HL-60 (cell line): ENCODE measurements around the gene RPL13.

ENCODE experiments used
- POLR2AphosphoS5 ChIP-seq: IDR thresholded peaks from 2 replicates; pipeline ENCODE4 v1.6.1; 2012; ENCODE audit warnings: low read depth
- SPI1 ChIP-seq: IDR thresholded peaks from 2 replicates; pipeline ENCODE4 v1.6.1; 2012; ENCODE audit warnings: low read depth, mild to moderate bottlenecking, borderline replicate concordance
- TF ChIP-seq, protein P1 (sequence below): IDR thresholded peaks from one replicate; pipeline ENCODE4 v1.5.1; 2011; ENCODE audit warnings: low read length, control low read depth, inconsistent platforms; ENCODE audit not compliant: insufficient read depth
- TF ChIP-seq, protein P2 (sequence below): IDR thresholded peaks from 2 replicates; pipeline ENCODE4 v1.6.1; 2012; ENCODE audit warnings: low read depth; ENCODE audit not compliant: insufficient replicate concordance

DNA sequence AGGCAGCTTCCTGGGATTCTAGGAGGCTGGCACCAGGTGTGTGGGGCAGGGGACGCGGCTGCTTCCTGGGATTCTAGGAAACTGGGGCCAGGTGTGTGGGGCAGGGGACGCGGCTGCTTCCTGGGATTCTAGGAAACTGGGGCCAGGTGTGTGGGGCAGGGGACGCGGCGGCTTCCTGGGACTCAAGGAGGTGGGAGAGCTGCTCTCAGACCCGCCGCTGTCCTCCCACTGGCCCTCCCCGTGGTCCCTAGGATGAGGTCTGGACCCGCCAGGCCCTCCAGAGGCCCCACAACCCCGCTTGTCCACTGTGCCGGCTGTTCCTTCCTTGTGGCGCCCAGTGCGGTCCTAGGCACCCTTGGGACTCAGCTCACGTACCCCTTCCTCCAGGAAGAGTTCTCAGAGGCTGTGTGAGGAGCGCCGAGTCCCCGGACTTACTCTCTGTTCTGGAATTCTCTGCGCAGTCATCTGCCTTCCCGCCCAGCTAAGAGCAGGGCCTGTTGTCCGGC is 53.5 kb downstream of the RPL13 start:
- TF ChIP-seq, protein P1, sequence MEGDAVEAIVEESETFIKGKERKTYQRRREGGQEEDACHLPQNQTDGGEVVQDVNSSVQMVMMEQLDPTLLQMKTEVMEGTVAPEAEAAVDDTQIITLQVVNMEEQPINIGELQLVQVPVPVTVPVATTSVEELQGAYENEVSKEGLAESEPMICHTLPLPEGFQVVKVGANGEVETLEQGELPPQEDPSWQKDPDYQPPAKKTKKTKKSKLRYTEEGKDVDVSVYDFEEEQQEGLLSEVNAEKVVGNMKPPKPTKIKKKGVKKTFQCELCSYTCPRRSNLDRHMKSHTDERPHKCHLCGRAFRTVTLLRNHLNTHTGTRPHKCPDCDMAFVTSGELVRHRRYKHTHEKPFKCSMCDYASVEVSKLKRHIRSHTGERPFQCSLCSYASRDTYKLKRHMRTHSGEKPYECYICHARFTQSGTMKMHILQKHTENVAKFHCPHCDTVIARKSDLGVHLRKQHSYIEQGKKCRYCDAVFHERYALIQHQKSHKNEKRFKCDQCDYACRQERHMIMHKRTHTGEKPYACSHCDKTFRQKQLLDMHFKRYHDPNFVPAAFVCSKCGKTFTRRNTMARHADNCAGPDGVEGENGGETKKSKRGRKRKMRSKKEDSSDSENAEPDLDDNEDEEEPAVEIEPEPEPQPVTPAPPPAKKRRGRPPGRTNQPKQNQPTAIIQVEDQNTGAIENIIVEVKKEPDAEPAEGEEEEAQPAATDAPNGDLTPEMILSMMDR = no peak
- TF ChIP-seq, protein P2, sequence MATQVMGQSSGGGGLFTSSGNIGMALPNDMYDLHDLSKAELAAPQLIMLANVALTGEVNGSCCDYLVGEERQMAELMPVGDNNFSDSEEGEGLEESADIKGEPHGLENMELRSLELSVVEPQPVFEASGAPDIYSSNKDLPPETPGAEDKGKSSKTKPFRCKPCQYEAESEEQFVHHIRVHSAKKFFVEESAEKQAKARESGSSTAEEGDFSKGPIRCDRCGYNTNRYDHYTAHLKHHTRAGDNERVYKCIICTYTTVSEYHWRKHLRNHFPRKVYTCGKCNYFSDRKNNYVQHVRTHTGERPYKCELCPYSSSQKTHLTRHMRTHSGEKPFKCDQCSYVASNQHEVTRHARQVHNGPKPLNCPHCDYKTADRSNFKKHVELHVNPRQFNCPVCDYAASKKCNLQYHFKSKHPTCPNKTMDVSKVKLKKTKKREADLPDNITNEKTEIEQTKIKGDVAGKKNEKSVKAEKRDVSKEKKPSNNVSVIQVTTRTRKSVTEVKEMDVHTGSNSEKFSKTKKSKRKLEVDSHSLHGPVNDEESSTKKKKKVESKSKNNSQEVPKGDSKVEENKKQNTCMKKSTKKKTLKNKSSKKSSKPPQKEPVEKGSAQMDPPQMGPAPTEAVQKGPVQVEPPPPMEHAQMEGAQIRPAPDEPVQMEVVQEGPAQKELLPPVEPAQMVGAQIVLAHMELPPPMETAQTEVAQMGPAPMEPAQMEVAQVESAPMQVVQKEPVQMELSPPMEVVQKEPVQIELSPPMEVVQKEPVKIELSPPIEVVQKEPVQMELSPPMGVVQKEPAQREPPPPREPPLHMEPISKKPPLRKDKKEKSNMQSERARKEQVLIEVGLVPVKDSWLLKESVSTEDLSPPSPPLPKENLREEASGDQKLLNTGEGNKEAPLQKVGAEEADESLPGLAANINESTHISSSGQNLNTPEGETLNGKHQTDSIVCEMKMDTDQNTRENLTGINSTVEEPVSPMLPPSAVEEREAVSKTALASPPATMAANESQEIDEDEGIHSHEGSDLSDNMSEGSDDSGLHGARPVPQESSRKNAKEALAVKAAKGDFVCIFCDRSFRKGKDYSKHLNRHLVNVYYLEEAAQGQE = no peak
- TF ChIP-seq POLR2AphosphoS5 (no peak), SPI1 (no peak)
